Neural crest cell (in vitro differentiated cells): ENCODE results near the gene DAB2IP. TPM values are rescaled to one million over a fixed set of nuclear protein-coding genes. Genes with fewer than 3 reads are reported as not detected.
A peak's percentile ranks its signal among the peaks of the same experiment; 100 is the strongest.

Experiments used
- DNase-seq: peaks from one replicate; pipeline ENCODE4 v3.0.0; 2021; ENCODE audit warnings: low read depth, mixed read lengths, low spot score
- H3K27ac Mint-ChIP-seq: one replicate; pipeline ENCODE4 v1.8.0; 2021; ENCODE audit warnings: mild to moderate bottlenecking, mixed read lengths; ENCODE audit not compliant: unreplicated experiment
- H3K27me3 Mint-ChIP-seq: 2 replicates; pipeline ENCODE4 v1.8.0; 2021; ENCODE audit warnings: low read depth, mild to moderate bottlenecking, mixed read lengths
- H3K36me3 Mint-ChIP-seq: 2 replicates; pipeline ENCODE4 v1.8.0; 2021; ENCODE audit warnings: low read depth, mild to moderate bottlenecking, mixed read lengths
- H3K4me1 Mint-ChIP-seq: 2 replicates; pipeline ENCODE4 v1.8.0; 2021; ENCODE audit warnings: mixed read lengths
- H3K4me3 Mint-ChIP-seq: one replicate; pipeline ENCODE4 v1.8.0; 2021; ENCODE audit warnings: mild to moderate bottlenecking, mixed read lengths
- H3K9me3 Mint-ChIP-seq: 2 replicates; pipeline ENCODE4 v1.8.0; 2021; ENCODE audit warnings: mixed read lengths
- CTCF ChIP-seq: fragments of 200-600 bp; sonication (generic); conservative IDR thresholded peaks from 2 replicates; pipeline ENCODE4 v1.5.0; 2021; ENCODE audit warnings: antibody characterized with exemption, mild to moderate bottlenecking
- total RNA-seq: library from RNA; stranded (reverse); gene quantifications from 2 replicates; pipeline ENCODE4 v1.2.1, GENCODE V29; 2021

Gene DAB2IP
- total RNA-seq, 1 donor from 2014 or later: 48.3 TPM

GRCh38 chr9:121773954-121774714, 122.7 kb downstream of the DAB2IP start:
- no peak for DNase-seq
- Mint-ChIP-seq H3K9me3 (no peaks in the 10 kb centered on the region), H3K27me3 (no peaks in the 10 kb centered on the region), H3K4me3 (no peak overlapping the region), H3K27ac (no peak overlapping the region), H3K4me1 (peaks cover 8% of the 10 kb centered on the region), H3K36me3 (peaks cover 31% of the 10 kb centered on the region)
- TF ChIP-seq CTCF: no peak

DNA sequence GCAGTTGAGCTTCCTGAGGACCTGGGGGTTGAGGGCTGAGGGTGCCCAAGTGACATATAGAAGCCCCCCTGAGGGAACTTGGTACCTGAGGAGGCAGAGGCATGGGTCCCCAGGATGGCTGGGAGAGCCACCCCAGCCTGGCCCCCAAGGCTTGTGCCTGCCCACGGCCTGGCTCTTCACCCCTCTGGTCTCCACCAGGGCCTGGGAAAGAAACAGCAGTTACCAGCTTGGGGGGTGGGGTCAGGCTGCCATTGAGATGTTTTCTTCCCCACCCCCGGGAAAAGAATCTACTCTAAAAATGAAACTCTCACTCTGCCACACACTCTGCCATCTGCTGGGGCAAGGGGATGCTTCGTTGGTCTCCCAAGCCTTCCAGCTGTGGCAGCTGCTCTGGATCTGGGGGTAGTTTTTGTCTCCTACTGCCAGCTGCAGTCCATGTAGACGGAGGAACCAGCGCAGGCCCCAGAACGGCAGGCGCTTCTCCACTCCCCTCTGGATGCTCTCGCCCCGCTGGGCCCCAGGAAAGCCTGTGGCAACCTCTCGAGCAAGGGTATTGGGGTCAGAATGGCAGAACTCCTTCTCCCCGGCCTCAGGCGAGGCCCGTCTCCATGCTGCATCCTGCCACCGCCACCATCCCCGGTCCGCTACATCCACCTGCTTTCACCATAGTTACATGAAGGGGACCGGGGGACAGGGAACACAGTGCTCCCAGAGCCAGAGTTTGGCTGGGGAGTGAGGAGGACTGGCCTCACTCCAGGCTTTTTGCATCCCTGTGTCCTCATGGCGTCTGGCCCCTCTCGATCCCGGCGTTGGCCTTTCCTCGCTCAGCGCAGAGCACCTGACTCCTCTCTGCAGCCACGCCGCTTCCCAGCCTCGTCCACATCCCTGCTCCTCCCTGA, 123.5 kb downstream of the DAB2IP start:
- no peak for TF ChIP-seq CTCF
- no peaks in the 10 kb centered on the region for H3K27me3 Mint-ChIP-seq
- DNase-seq: no peak
- H3K9me3 Mint-ChIP-seq: no peaks in the 10 kb centered on the region
- no peak overlapping the region for H3K4me3 Mint-ChIP-seq
- H3K27ac Mint-ChIP-seq: peak overlapping the region; percentile 86
- H3K36me3 Mint-ChIP-seq: peaks cover 28% of the 10 kb centered on the region
- H3K4me1 Mint-ChIP-seq: peaks cover 17% of the 10 kb centered on the region

DNA sequence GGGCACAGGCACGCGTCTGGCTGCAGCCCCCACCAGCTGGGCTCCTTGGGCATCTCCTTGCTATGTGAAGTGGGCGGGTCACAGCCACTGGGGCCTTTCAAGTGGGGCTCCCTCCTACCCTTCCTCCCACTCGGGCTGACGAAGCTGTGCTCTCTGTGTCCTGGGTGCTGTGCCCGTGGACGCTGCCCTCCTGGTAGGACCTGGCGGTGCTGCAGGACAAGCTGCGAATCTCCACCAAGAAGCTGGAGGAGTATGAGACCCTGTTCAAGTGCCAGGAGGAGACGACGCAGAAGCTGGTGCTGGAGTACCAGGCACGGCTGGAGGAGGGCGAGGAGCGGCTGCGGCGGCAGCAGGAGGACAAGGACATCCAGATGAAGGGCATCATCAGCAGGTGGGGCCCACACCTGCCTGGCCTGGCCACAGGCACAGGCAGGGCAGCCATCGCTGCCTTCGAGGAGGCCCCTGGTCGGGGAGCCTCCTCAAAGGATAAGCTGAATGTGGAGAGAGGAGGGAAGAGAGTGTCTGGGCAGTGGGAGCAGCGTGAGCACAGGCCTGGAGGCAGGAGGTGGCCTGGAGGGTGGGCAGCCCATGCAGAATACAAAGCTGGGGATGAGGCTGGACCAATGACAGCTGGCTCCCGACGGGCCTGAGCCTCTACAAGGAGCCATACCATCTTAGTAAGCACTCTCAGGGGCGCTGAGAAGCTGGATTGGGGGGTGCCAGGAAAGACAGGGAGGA, 124.7 kb downstream of the DAB2IP start:
- H3K27ac Mint-ChIP-seq: no peak overlapping the region
- no peak for DNase-seq
- no peak for TF ChIP-seq CTCF
- no peak overlapping the region for H3K4me3 Mint-ChIP-seq
- no peaks in the 10 kb centered on the region for H3K27me3 Mint-ChIP-seq
- no peaks in the 10 kb centered on the region for H3K9me3 Mint-ChIP-seq
- H3K36me3 Mint-ChIP-seq: peaks cover 34% of the 10 kb centered on the region
- peaks cover 21% of the 10 kb centered on the region for H3K4me1 Mint-ChIP-seq

DNA sequence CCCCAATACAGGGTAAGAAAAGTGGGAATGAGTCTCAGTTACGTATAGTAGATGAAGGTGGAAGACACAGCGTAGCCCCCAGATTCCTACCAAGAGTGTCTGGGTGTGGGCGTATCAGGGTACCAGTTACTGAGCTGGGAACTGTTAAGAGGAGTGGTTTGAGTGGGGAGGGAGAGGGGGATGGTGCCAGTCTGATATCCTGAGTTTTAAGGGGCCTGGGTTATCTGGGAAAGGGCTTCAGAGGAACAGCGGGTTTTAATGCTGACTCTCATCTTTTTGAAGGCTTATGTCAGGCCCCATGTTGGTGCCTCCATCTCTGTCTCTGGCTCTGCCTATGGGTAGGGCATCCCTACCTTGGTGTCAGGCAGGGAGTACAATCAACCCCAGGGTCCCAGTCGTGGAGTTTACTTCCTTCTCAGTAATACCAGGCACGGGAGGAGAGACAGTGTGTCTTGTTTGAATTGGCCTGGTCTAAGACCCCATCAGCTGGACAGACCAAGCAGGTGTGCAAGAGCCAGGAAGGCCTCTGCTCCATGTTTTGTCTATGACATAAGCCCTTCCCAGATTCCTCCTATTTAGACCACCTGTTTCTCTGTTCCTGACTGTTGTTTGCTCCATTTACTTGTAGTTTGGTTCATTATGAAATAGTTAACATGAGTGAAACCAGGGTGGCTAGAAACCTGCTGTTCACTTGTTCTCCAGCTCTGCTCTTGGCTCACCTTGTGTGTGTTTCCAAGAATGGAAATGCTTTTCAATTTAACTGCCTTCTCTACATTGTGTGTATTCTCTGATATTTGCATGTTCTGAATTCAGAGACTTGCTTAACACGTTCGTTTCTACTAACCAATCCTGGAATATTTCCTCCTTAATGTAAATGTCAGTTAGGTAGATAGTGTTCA, 125.6 kb downstream of the DAB2IP start:
- H3K27ac Mint-ChIP-seq: peak overlapping the region; percentile 12
- no peaks in the 10 kb centered on the region for H3K9me3 Mint-ChIP-seq
- no peak for TF ChIP-seq CTCF
- no peak overlapping the region for H3K4me3 Mint-ChIP-seq
- no peaks in the 10 kb centered on the region for H3K27me3 Mint-ChIP-seq
- DNase-seq: no peak
- H3K36me3 Mint-ChIP-seq: peaks cover 36% of the 10 kb centered on the region
- peaks cover 21% of the 10 kb centered on the region for H3K4me1 Mint-ChIP-seq
